Right lobe of liver (tissue), 6 donors: ENCODE data around the gene NRF1. TPM values are rescaled to one million over a fixed set of nuclear protein-coding genes. Genes with fewer than 3 reads are reported as not detected.

Experiments used
- ATAC-seq, 4 donors: fragments of 200-7000 bp; cut with Tn5 transposase; one replicate each; pipeline ENCODE4 v1.9.1; 2020; ENCODE audit warnings: mild to moderate bottlenecking in 4 of 4, moderate library complexity in 4 of 4
- DNase-seq, 3 donors: peaks; one replicate each; pipeline ENCODE4 v3.0.0-alpha.2; 2020
- H3K27ac ChIP-seq, 3 donors: fragments of 200-600 bp; one replicate each; pipeline ENCODE4 v1.8.0; 2022
- H3K27me3 ChIP-seq, 2 donors: fragments of 200-600 bp; one replicate each; pipeline ENCODE4 v1.8.0; 2022
- H3K36me3 ChIP-seq, 4 donors: fragments of 200-600 bp; sonication (generic) in 1 of 4; one replicate each; pipeline versions ENCODE4 v1.5.1 to v1.8.0; 2017 to 2022; ENCODE audit warnings: control low read depth in 1 of 4
- H3K4me1 ChIP-seq, 4 donors: fragments of 200-600 bp; sonication (generic) in 1 of 4; one replicate each; pipeline versions ENCODE4 v1.5.1 to v1.8.0; 2017 to 2022; ENCODE audit warnings: control low read depth in 1 of 4
- H3K4me3 ChIP-seq, 3 donors: fragments of 200-600 bp; one replicate each; pipeline ENCODE4 v1.8.0; 2022
- H3K9me3 ChIP-seq, 4 donors: fragments of 200-600 bp; sonication (generic) in 1 of 4; one replicate each; pipeline versions ENCODE4 v1.5.1 to v1.8.0; 2017 to 2022; ENCODE audit warnings: control low read depth in 1 of 4
- CTCF ChIP-seq, 4 donors: fragments of 200-600 bp in 3 of 4; fragments of 450-650 bp in 1 of 4; IDR thresholded peaks; one replicate each; pipeline versions ENCODE4 v1.5.1 to v1.8.0; 2016 to 2022; ENCODE audit warnings: antibody characterized with exemption in 4 of 4, mild to moderate bottlenecking in 2 of 4
- POLR2A ChIP-seq: fragments of 450-650 bp; IDR thresholded peaks from one replicate; pipeline ENCODE4 v1.6.1; 2017; ENCODE audit warnings: antibody characterized with exemption, mild to moderate bottlenecking
- WGBS: methylation state at CpG from one replicate; pipeline ENCODE4 v1.1.6; 2018; ENCODE audit warnings: low coverage, low lambda C conversion rate; ENCODE audit not compliant: insufficient coverage; ENCODE audit errors: missing lambda C conversion rate; 5-methylcytosine and 5-hydroxymethylcytosine counted together
- intact Hi-C, 2 donors: fragments of 100-400 bp; cut with DNase I; formaldehyde crosslinking; loops; one replicate each; pipeline versions ENCODE4 v1.11.2 to v1.14.1; 2022
- total RNA-seq, 6 experiments: library from RNA; depleted of rRNA in 2 of 6; stranded (reverse); fragments of >200 nt in 2 of 6; fragmentation: NEBNext Ultra II Directional in 3 of 6; extraction: Animal tissue kit (Norgen Biotek cat#: 25700) in 3 of 6; gene quantifications; one replicate each; pipeline versions ENCODE4 v1.1.0 to v1.2.4, GENCODE V29; 2016 to 2023
- donor health status: DM: no; HTN: yes; CAD: no.
- donor health status: DM: no; HTN: no; CAD: no.
- donor health status: DM: no; HTN: no; CAD: no.
- donor health status: DM: no; HTN: yes; CAD: no.
- donor health status: DM: no; HTN: yes; CAD: no.

The NRF1 gene
- total RNA-seq, 6 experiments from 2014 or later, result 3.9 to 6.8 (median 5.3) TPM

DNA sequence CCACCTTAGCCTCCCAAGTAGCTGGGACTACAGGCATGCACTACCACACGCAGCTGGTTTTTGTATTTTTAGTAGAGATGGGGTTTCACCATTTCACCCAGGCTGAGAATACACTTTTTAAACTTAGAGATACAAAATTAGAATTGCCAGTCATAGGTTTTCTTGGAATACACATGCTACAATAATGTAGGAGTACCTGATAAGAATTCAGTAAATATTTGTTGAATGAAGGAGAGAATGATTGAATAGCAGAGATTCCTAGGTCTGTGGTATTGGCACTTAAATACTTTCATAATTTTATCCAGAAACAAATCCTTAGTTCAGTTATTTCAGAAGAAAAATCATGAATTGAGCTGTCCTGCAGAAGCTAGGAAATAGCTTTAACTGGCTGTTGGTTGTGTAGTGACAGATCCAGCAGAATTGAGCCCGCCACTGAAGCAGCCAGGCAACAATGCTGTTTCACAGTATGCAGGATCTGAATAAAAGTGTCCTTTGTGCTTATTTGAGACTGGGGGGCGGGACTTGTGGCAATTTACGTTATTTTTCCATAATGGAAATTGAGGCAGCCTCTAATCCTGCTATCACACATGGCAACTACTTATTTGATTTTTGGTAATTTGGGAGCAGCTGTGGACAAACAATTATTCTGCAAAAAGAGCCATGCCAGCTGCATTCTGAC is 31.5 kb downstream of the NRF1 start:
- 90% methylated on average over 4 of the region's 4 CpGs for WGBS
- no peak for ATAC-seq
- Histone ChIP-seq H3K4me3 (no peak overlapping the region), H3K36me3 (no peaks in the 10 kb centered on the region), H3K4me1 (no peaks in the 10 kb centered on the region), H3K27ac (no peak overlapping the region), H3K27me3 (no peaks in the 10 kb centered on the region), H3K9me3 (no peaks in the 10 kb centered on the region)
- TF ChIP-seq CTCF (IDR thresholded peaks at IDR 0.05), result no peak
- no peak for TF ChIP-seq POLR2A
- DNase-seq, result no peak
- intact Hi-C loops, result no loop called here

- no peak for TF ChIP-seq CTCF (IDR thresholded peaks at IDR 0.05)
- TF ChIP-seq POLR2A, result no peak
- no peaks in the 10 kb centered on the region for H3K4me1 ChIP-seq
- no peaks in the 10 kb centered on the region for H3K36me3 ChIP-seq
- H3K27ac ChIP-seq, result no peak overlapping the region
- DNase-seq (no peak), ATAC-seq (no peak)
- 52% methylated on average over 5 of the region's 6 CpGs for WGBS
- intact Hi-C loops, result no loop called here
- H3K4me3 ChIP-seq, result no peak overlapping the region
- no peaks in the 10 kb centered on the region for H3K9me3 ChIP-seq
- no peaks in the 10 kb centered on the region for H3K27me3 ChIP-seq
Measured at GRCh38 chr7:129643550-129644170, 32.1 kb downstream of the NRF1 start.

DNA sequence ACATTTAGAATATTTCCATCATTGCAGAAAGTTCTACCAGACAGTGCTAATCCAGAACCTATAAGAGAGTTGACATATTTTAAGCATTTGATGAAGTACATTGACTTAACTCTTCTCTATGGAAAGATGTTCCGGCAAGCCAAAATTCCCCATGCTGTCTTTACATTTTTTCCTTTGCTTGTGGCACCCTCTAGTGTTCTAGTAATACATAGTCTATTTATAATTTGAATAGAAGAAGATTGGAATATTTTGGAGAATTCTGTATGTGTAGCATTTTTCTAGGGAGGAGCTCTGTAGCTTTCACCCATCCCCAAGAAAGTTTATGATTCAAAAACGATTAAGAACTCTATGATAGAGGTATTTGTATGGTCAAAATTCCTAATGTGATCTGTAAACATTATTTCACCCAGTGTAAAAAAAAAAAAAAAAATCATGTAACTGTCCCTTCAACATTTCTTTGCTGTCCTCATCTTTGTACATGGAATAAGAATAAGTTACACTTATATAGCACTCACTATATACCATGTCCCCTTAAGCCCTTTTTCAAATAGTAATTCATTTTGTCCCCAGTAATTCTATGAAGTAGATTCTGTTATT is 33.2 kb downstream of the NRF1 start:
- ATAC-seq, result peak; percentile 45 to 75 (median 63)

DNA sequence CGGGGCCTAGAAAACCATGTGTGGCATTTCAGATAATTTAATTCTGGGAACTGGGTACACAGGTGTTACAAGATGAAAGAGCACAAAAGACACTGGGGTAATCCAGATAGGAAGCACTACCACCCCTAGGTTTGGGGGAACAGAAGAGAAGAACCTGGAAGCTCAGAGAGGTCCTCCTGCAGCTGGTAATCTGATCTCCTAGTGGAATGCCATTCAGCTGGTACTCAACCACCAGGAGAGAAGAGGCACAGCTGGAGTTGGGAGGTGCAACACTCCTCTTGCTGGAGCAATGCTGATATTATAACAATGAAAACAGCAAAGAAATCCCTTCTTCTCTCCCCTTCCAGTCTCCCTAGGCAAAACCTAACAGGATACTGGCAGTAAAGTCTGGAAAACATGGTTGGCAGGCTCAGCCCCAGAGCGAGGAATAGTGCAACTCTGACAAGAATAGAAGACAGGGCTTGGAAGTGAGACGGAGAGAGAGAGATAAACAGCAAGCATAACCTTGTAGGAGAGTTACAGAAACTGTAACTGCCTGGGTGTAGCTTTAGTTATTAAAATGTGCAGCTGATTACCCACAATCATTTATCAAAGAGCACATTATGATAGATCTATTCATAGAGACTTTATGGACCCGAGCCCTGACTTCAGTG is 35.0 kb downstream of the NRF1 start:
- WGBS, result 82% methylated on average over 4 of the region's 4 CpGs
- no peaks in the 10 kb centered on the region for H3K36me3 ChIP-seq
- DNase-seq, result no peak
- intact Hi-C loops, result no loop called here
- ATAC-seq, result no peak
- no peaks in the 10 kb centered on the region for H3K27me3 ChIP-seq
- H3K4me1 ChIP-seq, result no peaks in the 10 kb centered on the region
- no peak overlapping the region for H3K27ac ChIP-seq
- TF ChIP-seq CTCF (IDR thresholded peaks at IDR 0.05), result no peak
- no peak for TF ChIP-seq POLR2A
- no peak overlapping the region for H3K4me3 ChIP-seq
- no peaks in the 10 kb centered on the region for H3K9me3 ChIP-seq

More for the DNA sequence above, 33.2 kb downstream of the NRF1 start:
- Histone ChIP-seq H3K9me3 (no peaks in the 10 kb centered on the region), H3K36me3 (no peaks in the 10 kb centered on the region), H3K4me3 (no peak overlapping the region), H3K4me1 (no peaks in the 10 kb centered on the region), H3K27ac (no peak overlapping the region), H3K27me3 (no peaks in the 10 kb centered on the region)
- 9% methylated on average over 2 of the region's 2 CpGs for WGBS
- TF ChIP-seq POLR2A (no peak), CTCF (IDR thresholded peaks at IDR 0.05) (peak; percentile 35 to 53 (median 52))
- no peak for DNase-seq
- intact Hi-C loops, result no loop called here
